ENCODE results near the gene DTX3. TPM values are rescaled to one million over a fixed set of nuclear protein-coding genes. Genes with fewer than 3 reads are reported as not detected.

Gene DTX3
- total RNA-seq, 1 experiment from 2014 or later: 42.9 TPM

GRCh38 chr12:57624441-57625220 is 20.0 kb downstream of the DTX3 start:
- Histone ChIP-seq H3K36me3 (replicated peaks; ENCODE audit: control insufficient read depth, insufficient read depth, low read length) (no peaks in the 10 kb centered on the region), H3K27me3 (ENCODE audit: control insufficient read depth, insufficient read depth, low read length) (peaks cover 100% of the 10 kb centered on the region)
- DNase-seq: peak; percentile 11

GRCh38 chr12:57625261-57626032 is 20.8 kb downstream of the DTX3 start:
- H3K36me3 ChIP-seq (replicated peaks; ENCODE audit: control insufficient read depth, insufficient read depth, low read length): no peaks in the 10 kb centered on the region
- peak; percentile 12 for DNase-seq
- H3K4me3 ChIP-seq (ENCODE audit: insufficient read depth, low read depth, low read length): no peak overlapping the region
- H3K27me3 ChIP-seq (ENCODE audit: control insufficient read depth, insufficient read depth, low read length): peaks cover 100% of the 10 kb centered on the region

More at GRCh38 chr12:57624441-57625220, 20.0 kb downstream of the DTX3 start:
- H3K4me3 ChIP-seq (ENCODE audit: insufficient read depth, low read depth, low read length): no peak overlapping the region

GRCh38 chr12:57626111-57626920 is 21.7 kb downstream of the DTX3 start:
- Histone ChIP-seq H3K36me3 (replicated peaks; ENCODE audit: control insufficient read depth, insufficient read depth, low read length) (no peaks in the 10 kb centered on the region), H3K27me3 (ENCODE audit: control insufficient read depth, insufficient read depth, low read length) (peaks cover 100% of the 10 kb centered on the region), H3K4me3 (ENCODE audit: insufficient read depth, low read depth, low read length) (no peak overlapping the region)
- DNase-seq: peak; percentile 34

- H3K4me3 ChIP-seq (ENCODE audit: insufficient read depth, low read depth, low read length): no peak overlapping the region
- peaks cover 100% of the 10 kb centered on the region for H3K27me3 ChIP-seq (ENCODE audit: control insufficient read depth, insufficient read depth, low read length)
- peak; percentile 62 for DNase-seq
- no peaks in the 10 kb centered on the region for H3K36me3 ChIP-seq (replicated peaks; ENCODE audit: control insufficient read depth, insufficient read depth, low read length)
Measured at GRCh38 chr12:57626921-57627445, 22.4 kb downstream of the DTX3 start.

GRCh38 chr12:57627501-57628279 is 23.1 kb downstream of the DTX3 start:
- no peaks in the 10 kb centered on the region for H3K36me3 ChIP-seq (replicated peaks; ENCODE audit: control insufficient read depth, insufficient read depth, low read length)
- H3K4me3 ChIP-seq (ENCODE audit: insufficient read depth, low read depth, low read length): peak overlapping the region; percentile 16; the same call in 1 of the 2 replicates
- peaks cover 100% of the 10 kb centered on the region for H3K27me3 ChIP-seq (ENCODE audit: control insufficient read depth, insufficient read depth, low read length)
- peak; percentile 80 for DNase-seq

GRCh38 chr12:57628280-57629191 is 23.9 kb downstream of the DTX3 start:
- H3K27me3 ChIP-seq (ENCODE audit: control insufficient read depth, insufficient read depth, low read length): peaks cover 100% of the 10 kb centered on the region
- peak; percentile 48 for DNase-seq
- H3K4me3 ChIP-seq (ENCODE audit: insufficient read depth, low read depth, low read length): no peak overlapping the region
- no peaks in the 10 kb centered on the region for H3K36me3 ChIP-seq (replicated peaks; ENCODE audit: control insufficient read depth, insufficient read depth, low read length)

DNA sequence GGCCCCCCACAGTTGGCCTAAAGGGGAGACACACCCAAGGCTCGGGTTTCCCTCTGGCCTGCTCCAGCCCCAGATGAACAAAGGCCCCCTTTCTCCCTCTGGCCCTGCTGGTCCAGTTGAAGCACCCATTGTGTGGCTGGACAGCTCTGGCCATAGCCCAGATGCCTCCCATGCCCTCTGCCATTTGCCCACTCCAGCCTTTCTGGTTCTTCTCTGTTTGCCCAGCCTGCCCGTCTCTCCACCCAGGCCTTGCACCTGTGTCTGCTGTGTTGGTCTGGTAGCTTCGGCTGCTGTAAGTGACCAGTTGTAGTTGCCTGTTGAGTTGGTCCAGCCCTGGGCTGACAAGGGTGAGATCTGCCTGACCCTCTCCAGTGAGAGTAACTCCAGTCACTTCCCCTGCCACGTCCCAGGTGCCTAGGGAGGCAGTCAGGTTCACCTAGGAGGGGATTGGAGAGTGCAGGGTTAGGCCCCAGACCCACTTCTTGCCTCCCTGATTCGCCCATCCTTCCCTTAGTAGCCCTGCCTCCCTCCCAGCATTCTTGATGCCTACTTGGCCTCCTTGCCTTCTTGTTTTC is 25.4 kb downstream of the DTX3 start:
- no peak overlapping the region for H3K4me3 ChIP-seq (ENCODE audit: insufficient read depth, low read depth, low read length)
- peaks cover 95% of the 10 kb centered on the region for H3K27me3 ChIP-seq (ENCODE audit: control insufficient read depth, insufficient read depth, low read length)
- peak; percentile 15 for DNase-seq
- no peaks in the 10 kb centered on the region for H3K36me3 ChIP-seq (replicated peaks; ENCODE audit: control insufficient read depth, insufficient read depth, low read length)

GRCh38 chr12:57630891-57631433 is 26.3 kb downstream of the DTX3 start:
- no peak for DNase-seq
- H3K4me3 ChIP-seq (ENCODE audit: insufficient read depth, low read depth, low read length): no peak overlapping the region
- no peaks in the 10 kb centered on the region for H3K36me3 ChIP-seq (replicated peaks; ENCODE audit: control insufficient read depth, insufficient read depth, low read length)
- H3K27me3 ChIP-seq (ENCODE audit: control insufficient read depth, insufficient read depth, low read length): peaks cover 87% of the 10 kb centered on the region

DNA sequence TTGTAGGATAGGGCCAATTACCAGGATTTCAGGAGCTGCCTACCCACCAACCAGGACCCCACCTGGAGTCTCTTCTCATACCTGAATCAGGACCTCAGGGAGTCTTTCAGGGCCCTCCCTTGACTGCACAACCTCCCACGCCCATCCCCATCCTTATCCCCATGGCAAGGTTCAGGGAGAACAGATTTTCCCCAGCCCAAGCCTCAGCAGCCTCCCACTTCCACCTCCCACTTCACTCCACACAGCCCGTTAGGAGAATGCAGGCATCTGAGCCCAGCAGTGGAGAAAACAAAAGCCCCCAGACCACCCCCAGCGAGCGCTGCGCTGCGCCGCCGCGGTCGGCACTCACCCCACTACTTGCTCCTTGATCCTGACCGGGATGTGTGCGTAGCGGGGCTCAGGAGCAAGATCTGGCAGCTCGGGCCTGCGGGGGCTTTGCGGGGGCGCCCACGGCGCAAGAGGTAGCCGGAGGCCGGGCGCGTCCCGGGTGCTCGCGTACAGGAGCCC is 27.0 kb downstream of the DTX3 start:
- H3K4me3 ChIP-seq (ENCODE audit: insufficient read depth, low read depth, low read length): peak overlapping the region; percentile 49

DNA sequence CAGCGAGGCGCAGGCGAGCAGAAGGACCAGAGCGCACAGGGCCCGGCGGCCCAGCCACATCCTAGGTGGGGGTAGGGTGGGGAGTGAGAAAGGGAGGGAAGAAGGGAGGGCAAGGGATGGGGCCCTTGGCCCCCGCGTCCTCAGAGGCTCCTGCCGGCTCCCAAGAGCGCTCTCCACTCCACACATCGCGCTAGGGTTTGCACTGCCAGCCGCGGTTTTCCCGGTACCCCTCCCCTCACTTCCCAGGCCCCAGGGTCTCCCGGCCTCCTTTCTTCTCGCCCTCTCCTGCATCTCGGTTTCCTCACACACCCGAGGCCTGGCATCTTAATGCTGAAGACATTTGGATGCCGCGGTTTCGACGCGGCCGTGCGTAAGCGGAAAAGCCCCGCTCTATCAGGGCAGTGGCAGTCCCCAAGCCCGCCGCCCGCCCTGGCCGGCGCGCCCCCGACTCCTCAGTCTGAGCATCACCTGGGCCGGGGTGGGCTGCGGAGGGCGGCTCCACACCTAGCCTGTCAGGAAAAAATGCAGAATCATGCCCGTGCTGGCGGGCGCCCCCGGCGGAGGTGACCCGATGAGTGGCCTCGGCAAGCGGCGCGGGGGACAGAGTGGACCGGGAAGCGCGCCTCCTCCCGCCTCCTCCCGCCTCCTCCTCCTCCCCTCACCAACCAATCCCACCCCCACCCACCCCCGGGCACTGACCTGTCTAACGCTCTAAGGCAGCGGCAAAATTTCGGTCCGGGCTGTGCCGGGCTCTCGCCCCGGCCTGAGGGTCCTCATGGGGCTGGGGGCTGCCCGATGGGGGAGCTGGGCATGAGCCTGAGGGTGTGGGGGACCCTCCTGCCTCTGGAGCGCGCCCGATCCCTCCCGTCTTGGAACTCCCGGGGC is 27.7 kb downstream of the DTX3 start:
- Histone ChIP-seq H3K36me3 (replicated peaks; ENCODE audit: control insufficient read depth, insufficient read depth, low read length) (no peaks in the 10 kb centered on the region), H3K27me3 (ENCODE audit: control insufficient read depth, insufficient read depth, low read length) (peaks cover 73% of the 10 kb centered on the region), H3K4me3 (ENCODE audit: insufficient read depth, low read depth, low read length) (peak overlapping the region; percentile 49)
- peak; percentile 86 for DNase-seq

More for the DNA sequence above, 27.0 kb downstream of the DTX3 start:
- no peak for DNase-seq
- Histone ChIP-seq H3K27me3 (ENCODE audit: control insufficient read depth, insufficient read depth, low read length) (peaks cover 80% of the 10 kb centered on the region), H3K36me3 (replicated peaks; ENCODE audit: control insufficient read depth, insufficient read depth, low read length) (no peaks in the 10 kb centered on the region)

- H3K36me3 ChIP-seq (replicated peaks; ENCODE audit: control insufficient read depth, insufficient read depth, low read length): no peaks in the 10 kb centered on the region
- peak; percentile 92 for DNase-seq
- H3K27me3 ChIP-seq (ENCODE audit: control insufficient read depth, insufficient read depth, low read length): peaks cover 64% of the 10 kb centered on the region
- peak within 1 kb of the TSS; percentile 49 for H3K4me3 ChIP-seq (ENCODE audit: insufficient read depth, low read depth, low read length)
Measured at GRCh38 chr12:57632958-57633840, 28.6 kb downstream of the DTX3 start, which contains the start of gene B4GALNT1. Gene B4GALNT1 (minus strand): TSS chr12:57633201. CDS start chr12:57632132, 1,069 bp downstream.
